Retinal pigment epithelial cell (primary cell): ENCODE measurements around the gene EWSR1.

Experiments
- DNase-seq: peaks from one replicate; pipeline ENCODE4 v3.0.0-alpha.2; 2010; ENCODE audit warnings: low read depth
- H3K4me3 ChIP-seq: 2 replicates; pipeline ENCODE4 v1.5.1; 2011; ENCODE audit warnings: mild to moderate bottlenecking, low read length, control low read depth, moderate library complexity
- TF ChIP-seq, protein P1 (sequence below): conservative IDR thresholded peaks from 2 replicates; pipeline ENCODE4 v1.5.1; 2011; ENCODE audit warnings: low read depth, low read length, control low read depth, inconsistent platforms

Gene EWSR1

GRCh38 chr22:29345932-29346331 lies 77.9 kb downstream of the EWSR1 start:
- no peak overlapping the region for H3K4me3 ChIP-seq
- TF ChIP-seq, protein P1, sequence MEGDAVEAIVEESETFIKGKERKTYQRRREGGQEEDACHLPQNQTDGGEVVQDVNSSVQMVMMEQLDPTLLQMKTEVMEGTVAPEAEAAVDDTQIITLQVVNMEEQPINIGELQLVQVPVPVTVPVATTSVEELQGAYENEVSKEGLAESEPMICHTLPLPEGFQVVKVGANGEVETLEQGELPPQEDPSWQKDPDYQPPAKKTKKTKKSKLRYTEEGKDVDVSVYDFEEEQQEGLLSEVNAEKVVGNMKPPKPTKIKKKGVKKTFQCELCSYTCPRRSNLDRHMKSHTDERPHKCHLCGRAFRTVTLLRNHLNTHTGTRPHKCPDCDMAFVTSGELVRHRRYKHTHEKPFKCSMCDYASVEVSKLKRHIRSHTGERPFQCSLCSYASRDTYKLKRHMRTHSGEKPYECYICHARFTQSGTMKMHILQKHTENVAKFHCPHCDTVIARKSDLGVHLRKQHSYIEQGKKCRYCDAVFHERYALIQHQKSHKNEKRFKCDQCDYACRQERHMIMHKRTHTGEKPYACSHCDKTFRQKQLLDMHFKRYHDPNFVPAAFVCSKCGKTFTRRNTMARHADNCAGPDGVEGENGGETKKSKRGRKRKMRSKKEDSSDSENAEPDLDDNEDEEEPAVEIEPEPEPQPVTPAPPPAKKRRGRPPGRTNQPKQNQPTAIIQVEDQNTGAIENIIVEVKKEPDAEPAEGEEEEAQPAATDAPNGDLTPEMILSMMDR = no peak
- DNase-seq = no peak

GRCh38 chr22:29346659-29347058 lies 78.6 kb downstream of the EWSR1 start:
- TF ChIP-seq, protein P1 = no peak
- no peak for DNase-seq
- no peak overlapping the region for H3K4me3 ChIP-seq

- DNase-seq = no peak
- H3K4me3 ChIP-seq = no peak overlapping the region
- TF ChIP-seq, protein P1 = no peak
Measured at GRCh38 chr22:29348041-29348440, 80.0 kb downstream of the EWSR1 start.

DNA sequence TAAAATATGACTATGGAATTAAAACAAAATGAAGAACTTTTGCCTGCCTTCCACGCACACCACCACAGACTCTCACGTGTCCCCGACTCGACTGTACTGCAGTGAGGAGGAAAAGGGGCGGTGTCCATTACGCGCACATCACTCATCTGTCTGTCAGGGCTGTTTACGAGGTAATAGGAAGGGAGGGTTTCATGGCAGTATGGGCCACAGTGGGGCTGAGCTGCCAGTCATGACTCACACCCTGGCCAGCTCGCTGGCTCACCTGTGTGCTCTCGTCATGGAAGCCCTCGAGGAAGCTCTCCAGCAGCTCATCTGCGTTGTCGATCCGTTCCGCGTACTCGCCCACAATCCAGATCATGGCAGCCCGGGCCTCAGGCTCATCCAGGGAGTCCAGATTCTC lies 80.9 kb downstream of the EWSR1 start:
- TF ChIP-seq, protein P1 = no peak
- no peak for DNase-seq
- H3K4me3 ChIP-seq = no peak overlapping the region
